ENCODE results near the gene WEE2. TPM values are rescaled to one million over a fixed set of nuclear protein-coding genes. Genes with fewer than 3 reads are reported as not detected.
A peak's percentile ranks its signal among the peaks of the same experiment; 100 is the strongest.

WEE2 gene
- total RNA-seq, 4 donors from 2014 or later: not detected

DNA sequence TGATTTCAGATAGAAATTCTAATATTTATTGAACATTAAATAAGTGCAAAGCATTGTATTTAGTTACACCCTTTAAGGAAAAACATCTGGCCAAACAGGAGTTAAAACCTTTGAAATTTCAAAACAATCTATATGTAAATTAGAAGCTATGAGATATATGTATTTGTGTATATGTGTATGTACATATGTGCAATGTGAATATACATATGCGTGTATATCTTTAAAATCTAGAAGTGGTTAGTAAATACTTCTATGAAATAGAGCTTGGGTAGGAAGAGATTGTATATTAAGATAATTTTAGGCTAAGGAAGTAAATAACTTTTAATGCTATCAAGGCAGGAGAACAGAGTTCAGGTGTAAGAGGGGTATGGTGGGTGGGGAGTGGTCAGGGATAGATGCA is 9.3 kb downstream of the WEE2 start:
- WGBS: 95% methylated on average over 1 of the region's 1 CpG
- TF ChIP-seq POLR2A (IDR thresholded peaks at IDR 0.05): no peak
- TF ChIP-seq, protein P1, sequence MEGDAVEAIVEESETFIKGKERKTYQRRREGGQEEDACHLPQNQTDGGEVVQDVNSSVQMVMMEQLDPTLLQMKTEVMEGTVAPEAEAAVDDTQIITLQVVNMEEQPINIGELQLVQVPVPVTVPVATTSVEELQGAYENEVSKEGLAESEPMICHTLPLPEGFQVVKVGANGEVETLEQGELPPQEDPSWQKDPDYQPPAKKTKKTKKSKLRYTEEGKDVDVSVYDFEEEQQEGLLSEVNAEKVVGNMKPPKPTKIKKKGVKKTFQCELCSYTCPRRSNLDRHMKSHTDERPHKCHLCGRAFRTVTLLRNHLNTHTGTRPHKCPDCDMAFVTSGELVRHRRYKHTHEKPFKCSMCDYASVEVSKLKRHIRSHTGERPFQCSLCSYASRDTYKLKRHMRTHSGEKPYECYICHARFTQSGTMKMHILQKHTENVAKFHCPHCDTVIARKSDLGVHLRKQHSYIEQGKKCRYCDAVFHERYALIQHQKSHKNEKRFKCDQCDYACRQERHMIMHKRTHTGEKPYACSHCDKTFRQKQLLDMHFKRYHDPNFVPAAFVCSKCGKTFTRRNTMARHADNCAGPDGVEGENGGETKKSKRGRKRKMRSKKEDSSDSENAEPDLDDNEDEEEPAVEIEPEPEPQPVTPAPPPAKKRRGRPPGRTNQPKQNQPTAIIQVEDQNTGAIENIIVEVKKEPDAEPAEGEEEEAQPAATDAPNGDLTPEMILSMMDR (IDR thresholded peaks at IDR 0.05): no peak
- no peak for TF ChIP-seq POLR2AphosphoS5 (IDR thresholded peaks at IDR 0.05)
- no peak for TF ChIP-seq EP300 (IDR thresholded peaks at IDR 0.05)

DNA sequence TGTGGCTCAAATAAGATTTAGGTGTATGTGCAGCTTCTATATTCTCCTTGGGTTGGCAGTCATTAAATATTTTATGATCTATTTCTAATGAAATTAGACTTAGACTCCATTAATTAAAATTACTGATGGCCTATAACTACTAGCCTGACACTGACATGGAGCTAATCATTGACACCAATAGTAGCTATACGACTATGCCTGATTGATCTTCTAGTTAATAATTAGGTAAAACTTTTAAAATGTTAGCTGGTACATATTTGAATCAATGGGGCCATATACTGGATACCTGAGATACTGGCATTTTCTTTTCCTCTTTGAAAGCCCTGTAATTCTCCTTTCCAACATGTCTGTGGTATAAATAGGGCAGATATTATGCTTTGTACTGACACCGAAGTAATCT is 14.4 kb downstream of the WEE2 start:
- WGBS: 89% methylated on average over 2 of the region's 2 CpGs
- H3K4me1 ChIP-seq: no peaks in the 10 kb centered on the region
- no peaks in the 10 kb centered on the region for H3K36me3 ChIP-seq
- DNase-seq (ENCODE audit: low spot score in 2 of 2): no peak
- H3K4me3 ChIP-seq: no peak overlapping the region
- H3K27me3 ChIP-seq: no peaks in the 10 kb centered on the region
- no peaks in the 10 kb centered on the region for H3K9me3 ChIP-seq
- no peak overlapping the region for H3K27ac ChIP-seq
- TF ChIP-seq POLR2A (IDR thresholded peaks at IDR 0.05) (no peak), POLR2AphosphoS5 (IDR thresholded peaks at IDR 0.05) (no peak), EP300 (IDR thresholded peaks at IDR 0.05) (no peak)
- TF ChIP-seq, protein P1 (IDR thresholded peaks at IDR 0.05): no peak

More for the DNA sequence above, 9.3 kb downstream of the WEE2 start:
- Histone ChIP-seq H3K27me3 (no peaks in the 10 kb centered on the region), H3K4me3 (no peak overlapping the region), H3K9me3 (no peaks in the 10 kb centered on the region), H3K27ac (no peak overlapping the region), H3K4me1 (no peaks in the 10 kb centered on the region), H3K36me3 (no peaks in the 10 kb centered on the region)
- DNase-seq (ENCODE audit: low spot score in 2 of 2): no peak

DNA sequence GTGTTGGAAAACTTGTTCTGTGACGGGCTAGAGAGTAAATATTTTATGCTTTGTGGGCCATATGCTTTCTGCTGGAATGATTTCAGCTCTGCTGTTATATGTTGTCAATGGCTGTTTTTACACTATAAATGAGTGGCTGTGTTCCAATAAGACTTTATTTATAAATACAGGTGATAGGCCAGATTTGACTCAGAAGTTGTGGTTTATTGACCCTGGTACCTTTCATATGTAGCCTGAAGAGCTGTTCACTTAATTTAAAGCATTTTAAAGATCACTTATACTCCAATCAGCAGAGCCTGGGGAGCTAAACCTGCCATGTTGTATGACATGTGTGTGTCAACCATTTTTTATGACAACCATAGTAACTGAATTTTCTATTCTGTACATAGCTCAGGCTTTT is 20.9 kb downstream of the WEE2 start:
- no peak overlapping the region for H3K27ac ChIP-seq
- no peaks in the 10 kb centered on the region for H3K36me3 ChIP-seq
- no peak overlapping the region for H3K4me3 ChIP-seq
- no peaks in the 10 kb centered on the region for H3K27me3 ChIP-seq
- no peaks in the 10 kb centered on the region for H3K4me1 ChIP-seq
- TF ChIP-seq, protein P1 (IDR thresholded peaks at IDR 0.05): no peak
- TF ChIP-seq POLR2AphosphoS5 (IDR thresholded peaks at IDR 0.05) (no peak), POLR2A (IDR thresholded peaks at IDR 0.05) (no peak), EP300 (IDR thresholded peaks at IDR 0.05) (no peak)
- DNase-seq (ENCODE audit: low spot score in 2 of 2): no peak
- no peaks in the 10 kb centered on the region for H3K9me3 ChIP-seq
- 96% methylated on average over 1 of the region's 1 CpG for WGBS

DNA sequence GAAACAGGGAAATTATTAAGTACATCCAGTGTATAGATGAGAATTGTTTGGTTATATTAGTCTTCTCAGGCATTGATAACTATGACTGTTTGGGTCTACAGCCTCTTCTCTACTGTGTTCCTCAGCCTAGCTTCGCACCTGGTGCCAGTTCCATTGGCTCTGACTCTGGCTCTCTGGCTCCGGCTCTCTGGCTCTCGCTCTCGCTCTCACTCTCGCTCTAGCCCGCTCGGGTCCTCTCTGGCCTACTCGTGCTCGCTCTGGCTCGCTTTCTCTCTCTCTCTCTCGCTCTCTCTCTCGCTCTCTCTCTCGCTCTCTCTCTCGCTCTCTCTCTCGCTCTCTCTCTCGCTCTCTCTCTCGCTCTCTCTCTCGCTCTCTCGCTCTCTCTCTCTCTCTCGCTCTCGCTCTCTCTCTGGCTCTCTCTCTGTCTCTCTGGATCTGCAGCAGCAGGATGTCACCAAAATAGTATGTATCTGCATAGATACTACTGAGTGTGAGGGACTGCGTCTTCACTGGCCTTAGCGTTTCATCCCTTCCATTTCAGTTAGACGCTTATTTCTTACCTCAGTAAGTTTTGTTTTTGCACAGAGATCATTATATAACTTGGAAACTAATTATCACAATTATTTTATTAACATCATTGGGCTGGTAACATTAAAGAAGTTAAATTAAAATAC is 23.5 kb downstream of the WEE2 start:
- H3K4me3 ChIP-seq: no peak overlapping the region
- no peak for DNase-seq (ENCODE audit: low spot score in 2 of 2)
- no peaks in the 10 kb centered on the region for H3K27me3 ChIP-seq
- TF ChIP-seq EP300 (IDR thresholded peaks at IDR 0.05) (no peak), POLR2A (IDR thresholded peaks at IDR 0.05) (no peak), POLR2AphosphoS5 (IDR thresholded peaks at IDR 0.05) (no peak)
- TF ChIP-seq, protein P1 (IDR thresholded peaks at IDR 0.05): no peak
- no peaks in the 10 kb centered on the region for H3K9me3 ChIP-seq
- no peaks in the 10 kb centered on the region for H3K36me3 ChIP-seq
- H3K4me1 ChIP-seq: no peaks in the 10 kb centered on the region
- WGBS: 78% methylated on average over 24 of the region's 24 CpGs
- H3K27ac ChIP-seq: no peak overlapping the region

DNA sequence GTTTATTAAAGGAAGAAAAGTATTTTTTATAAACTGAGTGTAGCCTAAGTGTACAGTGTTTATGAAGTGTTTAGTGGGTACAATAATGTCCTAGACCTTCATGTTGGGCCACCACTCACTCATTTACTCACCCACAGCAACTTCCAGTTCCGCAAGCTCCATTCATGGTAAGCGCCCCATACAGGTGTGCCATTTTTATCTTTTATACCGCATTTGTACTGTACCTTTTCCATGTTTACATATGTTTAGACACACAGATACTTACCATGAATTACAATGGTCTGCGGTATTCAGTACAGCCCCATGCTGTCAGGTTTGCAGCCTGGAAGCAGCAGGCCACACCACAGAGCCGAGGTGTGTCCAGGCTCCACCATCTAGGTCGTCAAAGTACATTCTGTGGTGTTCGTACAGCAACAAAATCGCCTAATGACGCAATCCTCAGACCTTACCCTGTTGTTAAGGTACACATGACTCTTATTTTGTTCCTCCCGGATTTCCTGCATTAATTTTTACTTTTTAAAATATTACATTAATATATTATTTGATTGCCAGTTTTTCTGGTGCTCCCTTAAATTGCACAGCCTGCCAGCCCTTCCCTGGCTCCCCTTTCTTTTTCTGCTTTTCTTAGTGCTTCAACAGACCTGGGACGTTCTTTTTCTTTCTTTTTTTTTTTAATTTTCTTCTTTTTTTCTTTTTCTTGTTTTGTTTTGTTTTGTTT is 29.1 kb downstream of the WEE2 start:
- H3K36me3 ChIP-seq: peaks cover 14% of the 10 kb centered on the region
- H3K27ac ChIP-seq: peak overlapping the region; percentile 89
- 56% methylated on average over 11 of the region's 11 CpGs for WGBS
- DNase-seq (ENCODE audit: low spot score in 2 of 2): no peak
- peak overlapping the region; percentile 83 for H3K4me3 ChIP-seq
- H3K9me3 ChIP-seq: no peaks in the 10 kb centered on the region
- H3K27me3 ChIP-seq: no peaks in the 10 kb centered on the region
- TF ChIP-seq POLR2A (IDR thresholded peaks at IDR 0.05): no peak
- TF ChIP-seq, protein P1 (IDR thresholded peaks at IDR 0.05): no peak
- no peak for TF ChIP-seq EP300 (IDR thresholded peaks at IDR 0.05)
- TF ChIP-seq POLR2AphosphoS5 (IDR thresholded peaks at IDR 0.05): no peak
- H3K4me1 ChIP-seq: peaks cover 32% of the 10 kb centered on the region

Measured in suprapubic skin (tissue), 4 donors.